ENCODE results near the gene NSUN7. TPM values are rescaled to one million over a fixed set of nuclear protein-coding genes. Genes with fewer than 3 reads are reported as not detected.

Gene NSUN7, protein sequence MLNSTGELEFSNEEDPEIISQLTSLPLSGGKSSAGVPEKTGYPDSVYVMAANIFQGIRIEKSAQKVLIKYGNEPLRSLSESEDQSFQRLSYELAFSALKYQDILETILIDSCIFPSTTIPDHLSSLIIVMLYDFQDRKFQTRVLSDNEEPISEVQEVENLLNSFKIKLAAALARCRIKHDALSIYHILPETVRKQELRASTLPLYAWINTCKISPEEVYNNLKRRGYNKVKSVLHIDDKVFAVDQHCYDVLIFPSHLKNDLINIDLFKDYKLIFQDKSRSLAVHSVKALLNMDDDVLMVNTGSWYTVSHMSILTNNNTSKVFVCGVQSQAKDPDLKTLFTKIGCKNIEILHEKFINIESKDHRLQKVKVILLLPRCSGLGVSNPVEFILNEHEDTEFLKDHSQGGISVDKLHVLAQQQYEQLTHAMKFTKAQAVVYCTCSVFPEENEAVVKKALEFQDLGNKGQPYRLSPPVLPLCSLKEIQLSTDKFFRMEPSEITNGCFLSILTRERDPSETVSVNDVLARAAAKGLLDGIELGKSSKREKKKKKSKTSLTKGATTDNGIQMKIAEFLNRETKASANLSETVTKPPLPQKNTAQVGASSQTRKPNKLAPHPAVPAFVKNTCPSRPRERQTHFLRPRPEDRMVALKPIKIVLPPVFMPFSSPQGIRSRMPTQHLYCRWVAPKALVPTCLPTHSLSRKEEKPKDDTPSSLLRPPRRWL
- 10 to 100 TPM; 12.6 to 14.3 TPM for total RNA-seq

DNA sequence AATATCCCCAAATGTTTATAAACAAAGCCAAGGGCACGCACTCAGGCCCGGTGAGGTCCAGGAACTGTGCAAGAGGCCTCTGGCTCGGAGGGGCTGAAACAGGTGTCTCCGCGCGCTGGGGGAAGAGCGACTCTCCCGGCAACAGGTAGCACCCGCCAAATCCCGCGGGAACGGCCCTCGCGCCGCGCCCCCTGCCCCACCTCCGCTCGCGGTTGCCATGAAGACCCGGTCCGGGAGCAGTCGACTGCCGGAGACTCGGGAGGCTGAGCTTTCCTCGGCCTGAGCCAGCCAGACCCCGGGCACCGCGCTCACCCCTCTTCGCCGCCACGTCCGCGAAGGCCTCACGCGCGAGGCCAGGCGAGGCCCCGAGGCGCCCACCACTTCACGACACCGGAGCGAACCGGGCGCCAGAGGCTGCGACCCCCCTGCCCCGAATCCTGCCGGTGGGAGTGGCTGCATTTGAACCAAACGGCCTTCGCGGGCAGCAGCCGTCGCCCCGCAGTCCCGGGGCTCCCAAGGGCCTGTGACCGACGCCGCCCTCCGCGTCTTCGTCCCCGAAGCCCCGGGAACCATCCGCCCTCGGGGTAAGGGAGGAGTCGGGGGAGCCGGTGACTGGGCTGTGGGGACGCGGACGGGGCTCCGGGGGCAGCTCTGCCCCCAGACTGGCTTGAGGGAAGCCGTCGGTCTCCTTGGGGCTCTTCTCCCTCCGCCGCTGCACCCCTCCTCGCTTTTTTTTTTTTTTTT, at the start of gene NSUN7:
NSUN7 (plus strand) TSS at position 239 of the 744 bp plus-strand sequence. CDS start 739 bp downstream, outside the sequence.
- Histone ChIP-seq H3K4me1 (replicated peaks) (peaks cover 4% of the 10 kb centered on the region), H3K9me3 (no peaks in the 10 kb centered on the region), H3K27me3 (replicated peaks; ENCODE audit: insufficient read depth) (no peaks in the 10 kb centered on the region), H3K36me3 (no peaks in the 10 kb centered on the region), H3K4me3 (peak within 1 kb of the TSS; percentile 64 to 66), H3K27ac (peak within 1 kb of the TSS; percentile 76 to 84)
- DNase-seq (ENCODE audit: low spot score) = peak; percentile 75
- intact Hi-C loops (cut with DNase I) = loop anchor here (10.0 kb wide), 1 partner anchor 465 kb away; the partner anchor contains the start of gene APBB2
- under 1% methylated on average over 54 of the region's 75 CpGs for WGBS
- TF ChIP-seq POLR2AphosphoS5 (IDR thresholded peaks at IDR 0.05) = peak; percentile 62
- TF ChIP-seq CTCF (IDR thresholded peaks at IDR 0.05) = peak in 1 of 4 experiments; percentile 10
- peak; percentile 45 for TF ChIP-seq POLR2A (IDR thresholded peaks at IDR 0.05)

GRCh38 chr4:40702137-40702799, 47.5 kb upstream of the NSUN7 start:
- no peak overlapping the region for H3K4me3 ChIP-seq
- TF ChIP-seq POLR2AphosphoS5 (IDR thresholded peaks at IDR 0.05) (no peak), CTCF (IDR thresholded peaks at IDR 0.05) (no peak), POLR2A (IDR thresholded peaks at IDR 0.05) (no peak)
- no peak for DNase-seq (ENCODE audit: low spot score)
- H3K36me3 ChIP-seq = no peaks in the 10 kb centered on the region
- H3K4me1 ChIP-seq (replicated peaks) = no peaks in the 10 kb centered on the region
- no peaks in the 10 kb centered on the region for H3K27me3 ChIP-seq (replicated peaks; ENCODE audit: insufficient read depth)
- intact Hi-C loops (cut with DNase I) = no loop called here
- WGBS = 37% methylated on average over 5 of the region's 5 CpGs
- H3K27ac ChIP-seq = peak overlapping the region; percentile 50 to 71
- H3K9me3 ChIP-seq = no peaks in the 10 kb centered on the region

- intact Hi-C loops (cut with DNase I) = no loop called here
- WGBS = 15% methylated on average over 2 of the region's 2 CpGs
- DNase-seq (ENCODE audit: low spot score) = no peak
- Histone ChIP-seq H3K4me3 (no peak overlapping the region), H3K9me3 (no peaks in the 10 kb centered on the region), H3K27me3 (replicated peaks; ENCODE audit: insufficient read depth) (no peaks in the 10 kb centered on the region), H3K36me3 (no peaks in the 10 kb centered on the region), H3K27ac (peak overlapping the region; percentile 50 to 71), H3K4me1 (replicated peaks) (no peaks in the 10 kb centered on the region)
- TF ChIP-seq CTCF (IDR thresholded peaks at IDR 0.05) (no peak), POLR2A (IDR thresholded peaks at IDR 0.05) (no peak), POLR2AphosphoS5 (IDR thresholded peaks at IDR 0.05) (no peak)
Measured at GRCh38 chr4:40702800-40703151, 47.0 kb upstream of the NSUN7 start.

DNA sequence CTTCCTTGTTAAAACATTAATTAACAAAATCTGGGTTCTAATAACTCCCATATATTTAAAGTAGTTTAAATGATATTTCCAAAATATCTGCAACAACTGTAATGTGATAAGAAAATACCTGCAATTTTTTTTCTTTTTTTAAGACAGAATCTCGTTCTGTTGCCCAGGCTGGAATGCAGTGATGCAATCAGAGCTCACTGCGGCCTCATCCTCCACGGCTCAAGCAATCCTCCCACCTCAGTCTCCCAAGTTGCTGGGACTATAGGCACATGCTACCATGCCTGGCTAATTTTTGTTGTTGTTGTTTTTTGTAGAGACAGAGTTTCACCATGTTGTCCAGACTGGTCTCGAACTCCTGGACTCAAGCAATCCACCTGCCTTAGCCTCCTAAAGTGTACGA, 45.7 kb upstream of the NSUN7 start:
- TF ChIP-seq POLR2A (IDR thresholded peaks at IDR 0.05) (no peak), CTCF (IDR thresholded peaks at IDR 0.05) (no peak), POLR2AphosphoS5 (IDR thresholded peaks at IDR 0.05) (no peak)
- no peaks in the 10 kb centered on the region for H3K27me3 ChIP-seq (replicated peaks; ENCODE audit: insufficient read depth)
- no peak overlapping the region for H3K4me3 ChIP-seq
- DNase-seq (ENCODE audit: low spot score) = no peak
- H3K4me1 ChIP-seq (replicated peaks) = no peaks in the 10 kb centered on the region
- intact Hi-C loops (cut with DNase I) = no loop called here
- WGBS = 89% methylated on average over 5 of the region's 5 CpGs
- no peak overlapping the region for H3K27ac ChIP-seq
- no peaks in the 10 kb centered on the region for H3K9me3 ChIP-seq
- H3K36me3 ChIP-seq = no peaks in the 10 kb centered on the region

All from prostate gland (tissue), 2 donors.